PC-3 (cell line): ENCODE measurements around the gene ZBTB7C. TPM values are rescaled to one million over a fixed set of nuclear protein-coding genes. Genes with fewer than 3 reads are reported as not detected.

ENCODE experiments used
- ATAC-seq: fragments of 200-7000 bp; cut with Tn5 transposase; 2 replicates; pipeline ENCODE4 v1.9.1; 2020; ENCODE audit warnings: mild to moderate bottlenecking, moderate library complexity
- BruUV-seq: library from RNA; stranded (reverse); fragments of 400-500 nt; replicated peaks from 2 replicates; lab custom pipeline; 2021; lab: Mats Ljungman, UMichigan
- CTCF ChIA-PET: fragments of 300-600 bp; sonication (Branson Sonifier 250); formaldehyde crosslinking; loops from one replicate; lab custom pipeline; 2022; ENCODE audit warnings: antibody characterized with exemption; lab: Charles Lee
- POLR2A ChIA-PET: fragments of 300-600 bp; sonication (Branson Sonifier 250); formaldehyde crosslinking; loops from one replicate; lab custom pipeline; 2022; ENCODE audit warnings: antibody characterized with exemption; ENCODE audit not compliant: unreplicated experiment; lab: Charles Lee
- DNase-seq: peaks from one replicate; pipeline ENCODE4 v3.0.0-alpha.2; 2015
- H2AFZ ChIP-seq: fragments of 300-600 bp; sonication (generic); 2 replicates; pipeline ENCODE4 v1.6.0; 2016; ENCODE audit warnings: antibody characterized with exemption, low read length
- H3F3A ChIP-seq: fragments of 300-600 bp; sonication (generic); one replicate; pipeline ENCODE4 v1.6.0; 2017; ENCODE audit warnings: antibody characterized with exemption, low read length, control low read depth, mild to moderate bottlenecking; ENCODE audit not compliant: unreplicated experiment
- H3K27ac ChIP-seq: fragments of 300-600 bp; sonication (generic); 2 replicates; pipeline ENCODE4 v1.5.1; 2016; ENCODE audit warnings: mild to moderate bottlenecking, low read length
- H3K27me3 ChIP-seq: fragments of 300-600 bp; sonication (generic); 2 replicates; pipeline ENCODE4 v1.6.1; 2016; ENCODE audit warnings: low read length, mixed read lengths
- H3K36me3 ChIP-seq: fragments of 300-600 bp; sonication (generic); 2 replicates; pipeline ENCODE4 v1.6.1; 2016; ENCODE audit warnings: low read depth, mixed run types, low read length, mixed read lengths
- H3K4me1 ChIP-seq: fragments of 300-600 bp; sonication (generic); 2 replicates; pipeline ENCODE4 v1.5.1; 2016; ENCODE audit warnings: low read length; ENCODE audit not compliant: insufficient read depth
- H3K4me2 ChIP-seq: fragments of 300-600 bp; sonication (generic); 2 replicates; pipeline ENCODE4 v1.6.0; 2016; ENCODE audit warnings: low read length
- H3K4me3 ChIP-seq: fragments of 300-600 bp; sonication (generic); 2 replicates; pipeline ENCODE4 v1.5.1; 2016; ENCODE audit warnings: mild to moderate bottlenecking, low read length, mixed read lengths
- H3K79me2 ChIP-seq: fragments of 300-600 bp; sonication (generic); 2 replicates; pipeline ENCODE4 v1.6.1; 2017; ENCODE audit warnings: low read length, mixed read lengths
- H3K9ac ChIP-seq: fragments of 300-600 bp; sonication (generic); 2 replicates; pipeline ENCODE4 v1.6.0; 2016; ENCODE audit warnings: mild to moderate bottlenecking, low read length
- H3K9me2 ChIP-seq: fragments of 300-600 bp; sonication (generic); replicated peaks from 2 replicates; pipeline ENCODE4 v1.6.1; 2016; ENCODE audit warnings: mixed run types, low read length, mixed read lengths
- H3K9me3 ChIP-seq: fragments of 300-600 bp; sonication (generic); 2 replicates; pipeline ENCODE4 v1.6.1; 2016; ENCODE audit warnings: low read length, mixed read lengths
- H4K20me1 ChIP-seq: fragments of 300-600 bp; sonication (generic); 2 replicates; pipeline ENCODE4 v1.6.1; 2016; ENCODE audit warnings: low read length, mixed read lengths
- EZH2 ChIP-seq: fragments of 300-600 bp; sonication (generic); IDR thresholded peaks from one replicate; pipeline ENCODE4 v1.6.1; 2017; ENCODE audit warnings: antibody characterized with exemption, mild to moderate bottlenecking, low read length; ENCODE audit not compliant: unreplicated experiment
- EZH2phosphoT487 ChIP-seq: fragments of 300-600 bp; sonication (generic); IDR thresholded peaks from 2 replicates; pipeline ENCODE4 v1.6.1; 2018; ENCODE audit warnings: mild to moderate bottlenecking, antibody characterized with exemption, low read length, borderline replicate concordance
- intact Hi-C: fragments of 100-400 bp; cut with micrococcal nuclease; formaldehyde crosslinking; loops from 2 replicates; pipeline ENCODE4 v1.9.0; 2023
- total RNA-seq: library from RNA; depleted of rRNA; stranded (reverse); fragments of >200 nt; gene quantifications from 2 replicates; pipeline ENCODE4 v1.2.3, GENCODE V29; 2014
- TF ChIP-seq, protein P1 (sequence below): fragments of 300-600 bp; sonication (generic); conservative IDR thresholded peaks from 2 replicates; pipeline ENCODE4 v1.5.1; 2017; ENCODE audit warnings: antibody characterized with exemption, low read depth, mild to moderate bottlenecking, low read length

Gene ZBTB7C
- total RNA-seq, 1 experiment from 2014 or later, result 1.3 TPM

DNA sequence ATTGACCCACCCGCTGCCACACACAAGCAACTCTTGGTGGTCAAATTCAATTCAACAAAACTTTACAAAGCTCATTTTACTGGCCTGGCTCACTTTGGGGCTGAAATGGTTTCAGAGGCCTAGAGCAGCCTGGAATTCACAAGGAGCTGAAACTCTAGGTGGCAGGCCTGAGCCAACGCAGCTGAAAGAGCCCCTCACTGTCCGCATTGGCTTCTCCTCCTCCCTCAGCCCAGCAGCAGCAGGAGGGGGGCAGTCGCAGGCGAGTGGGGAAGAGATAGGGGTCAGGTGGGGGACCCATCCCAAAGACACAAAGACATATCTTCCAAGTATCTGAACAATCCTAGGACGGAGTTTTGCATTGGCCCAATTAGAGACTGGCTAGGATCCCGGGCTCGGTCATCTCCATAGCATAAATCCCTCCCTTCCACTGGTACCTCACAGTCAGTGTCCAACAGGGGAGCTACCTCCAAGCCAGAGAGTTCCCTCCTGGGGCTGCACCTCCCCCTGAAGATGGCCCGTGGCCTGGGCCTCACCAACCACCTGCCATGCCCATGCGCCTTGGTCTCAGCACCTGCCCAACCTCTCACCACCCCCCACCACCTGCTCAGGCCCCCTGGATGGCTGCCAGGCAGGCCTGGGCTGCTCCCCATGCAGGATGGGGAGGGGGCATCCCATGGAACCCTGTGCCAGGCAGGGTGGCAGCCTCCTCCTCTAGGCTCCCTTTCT is 113.4 kb downstream of the ZBTB7C start:
- H3K9ac ChIP-seq, result no peak overlapping the region
- no peaks in the 10 kb centered on the region for H3K9me3 ChIP-seq
- no peak overlapping the region for H3K4me2 ChIP-seq
- H3K9me2 ChIP-seq, result no peaks in the 10 kb centered on the region
- H3K27ac ChIP-seq, result no peak overlapping the region
- ATAC-seq, result no peak
- H3K4me3 ChIP-seq, result no peak overlapping the region
- intact Hi-C loops, result no loop called here
- no peaks in the 10 kb centered on the region for H3K27me3 ChIP-seq
- ChIA-PET CTCF (no interaction called here), POLR2A (no interaction called here)
- no peak overlapping the region for H2AFZ ChIP-seq
- no peaks in the 10 kb centered on the region for H3F3A ChIP-seq
- no peak for DNase-seq
- BruUV-seq, result no TSS peak
- no peaks in the 10 kb centered on the region for H4K20me1 ChIP-seq
- H3K79me2 ChIP-seq, result no peaks in the 10 kb centered on the region
- TF ChIP-seq EZH2 (no peak), EZH2phosphoT487 (no peak)
- TF ChIP-seq, protein P1, sequence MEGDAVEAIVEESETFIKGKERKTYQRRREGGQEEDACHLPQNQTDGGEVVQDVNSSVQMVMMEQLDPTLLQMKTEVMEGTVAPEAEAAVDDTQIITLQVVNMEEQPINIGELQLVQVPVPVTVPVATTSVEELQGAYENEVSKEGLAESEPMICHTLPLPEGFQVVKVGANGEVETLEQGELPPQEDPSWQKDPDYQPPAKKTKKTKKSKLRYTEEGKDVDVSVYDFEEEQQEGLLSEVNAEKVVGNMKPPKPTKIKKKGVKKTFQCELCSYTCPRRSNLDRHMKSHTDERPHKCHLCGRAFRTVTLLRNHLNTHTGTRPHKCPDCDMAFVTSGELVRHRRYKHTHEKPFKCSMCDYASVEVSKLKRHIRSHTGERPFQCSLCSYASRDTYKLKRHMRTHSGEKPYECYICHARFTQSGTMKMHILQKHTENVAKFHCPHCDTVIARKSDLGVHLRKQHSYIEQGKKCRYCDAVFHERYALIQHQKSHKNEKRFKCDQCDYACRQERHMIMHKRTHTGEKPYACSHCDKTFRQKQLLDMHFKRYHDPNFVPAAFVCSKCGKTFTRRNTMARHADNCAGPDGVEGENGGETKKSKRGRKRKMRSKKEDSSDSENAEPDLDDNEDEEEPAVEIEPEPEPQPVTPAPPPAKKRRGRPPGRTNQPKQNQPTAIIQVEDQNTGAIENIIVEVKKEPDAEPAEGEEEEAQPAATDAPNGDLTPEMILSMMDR, result no peak; the same call in 1 of the 2 replicates
- no peaks in the 10 kb centered on the region for H3K36me3 ChIP-seq
- peaks cover 27% of the 10 kb centered on the region for H3K4me1 ChIP-seq

DNA sequence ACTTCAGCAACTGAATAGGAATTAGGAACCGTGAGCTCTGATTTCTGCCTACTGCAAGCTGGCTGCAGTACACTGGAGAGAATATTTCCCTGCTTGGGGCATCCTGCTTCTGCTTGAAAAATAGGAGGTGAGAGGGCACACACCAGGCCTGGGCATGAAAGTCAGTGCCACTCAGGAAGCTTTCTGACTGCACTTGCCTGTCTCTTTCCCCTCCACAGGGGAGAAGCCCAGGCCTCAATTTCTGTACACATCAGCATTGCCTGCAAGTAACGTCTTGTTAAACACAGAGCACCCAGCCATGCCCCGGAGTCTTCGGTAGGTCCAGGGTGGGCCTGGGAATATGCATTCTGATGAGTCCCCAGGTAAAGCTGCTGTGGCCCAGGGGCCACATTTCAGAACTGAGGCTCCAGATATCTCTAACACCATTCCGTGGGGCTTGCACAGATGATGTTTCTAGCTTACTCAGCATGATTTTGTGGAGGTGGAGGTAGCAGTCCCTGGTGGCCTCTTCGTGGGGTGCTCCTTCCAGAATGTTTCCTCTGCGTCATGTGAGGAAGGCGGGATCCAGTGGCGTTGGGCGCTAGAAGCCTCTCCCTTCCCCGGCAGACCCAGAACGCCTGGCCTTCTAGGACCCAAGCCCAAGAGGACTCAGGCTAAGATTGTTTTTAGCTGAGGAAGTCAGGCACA is 114.1 kb downstream of the ZBTB7C start:
- BruUV-seq, result no TSS peak
- Histone ChIP-seq H4K20me1 (no peaks in the 10 kb centered on the region), H3K9me2 (no peaks in the 10 kb centered on the region), H3K9me3 (no peaks in the 10 kb centered on the region), H3K27me3 (no peaks in the 10 kb centered on the region), H3K4me2 (no peak overlapping the region; the same call in 1 of the 2 replicates), H3K27ac (peak overlapping the region; percentile 47), H3K9ac (no peak overlapping the region; the same call in 1 of the 2 replicates), H2AFZ (no peak overlapping the region), H3K4me3 (no peak overlapping the region), H3K79me2 (no peaks in the 10 kb centered on the region), H3K4me1 (peaks cover 23% of the 10 kb centered on the region), H3F3A (no peaks in the 10 kb centered on the region), H3K36me3 (no peaks in the 10 kb centered on the region)
- ChIA-PET POLR2A (interaction anchor here (0.7 kb wide), 1 partner anchor 30 kb away, joined by 10 read pairs; no protein-coding TSS in a partner anchor), CTCF (no interaction called here)
- ATAC-seq (peak; percentile 30), DNase-seq (no peak)
- intact Hi-C loops, result no loop called here
- TF ChIP-seq, protein P1, result no peak
- TF ChIP-seq EZH2phosphoT487 (no peak), EZH2 (no peak)
